ENCODE results near the gene RNF208.

The RNF208 gene

GRCh38 chr9:137171149-137171900 lies 50.7 kb downstream of the RNF208 start:
- H3K36me3 ChIP-seq (ENCODE audit: control insufficient read depth, low read length) = no peaks in the 10 kb centered on the region
- no peaks in the 10 kb centered on the region for H3K9me3 ChIP-seq (ENCODE audit: control insufficient read depth, insufficient read depth, low read length)
- no peak for TF ChIP-seq CTCF (IDR thresholded peaks at IDR 0.05; ENCODE audit: low read depth, low read length, poor library complexity, severe bottlenecking)
- TF ChIP-seq EZH2phosphoT487 (IDR thresholded peaks at IDR 0.05; ENCODE audit: borderline replicate concordance, low read length) = no peak
- H3F3A ChIP-seq (ENCODE audit: control insufficient read depth, insufficient read depth) = peaks cover 5% of the 10 kb centered on the region
- no peak overlapping the region for H3K4me2 ChIP-seq (ENCODE audit: low read length)
- H3K9me2 ChIP-seq (replicated peaks; ENCODE audit: control insufficient read depth, low read length) = no peaks in the 10 kb centered on the region
- no peak overlapping the region for H3K27ac ChIP-seq (ENCODE audit: low read depth, low read length)
- H3K79me2 ChIP-seq (ENCODE audit: control insufficient read depth, low read length) = no peaks in the 10 kb centered on the region
- peaks cover 5% of the 10 kb centered on the region; the same call in 1 of the 2 replicates for H4K20me1 ChIP-seq (ENCODE audit: control insufficient read depth, insufficient read depth, low read depth, low read length)
- H3K4me1 ChIP-seq (ENCODE audit: control insufficient read depth, low read length) = peaks cover 35% of the 10 kb centered on the region
- H3K4me3 ChIP-seq (ENCODE audit: low read length) = no peak overlapping the region
- H3K27me3 ChIP-seq (ENCODE audit: control insufficient read depth, low read length) = peaks cover 44% of the 10 kb centered on the region

- H3K9me2 ChIP-seq (replicated peaks; ENCODE audit: control insufficient read depth, low read length) = no peaks in the 10 kb centered on the region
- H3K4me2 ChIP-seq (ENCODE audit: low read length) = no peak overlapping the region
- H3K79me2 ChIP-seq (ENCODE audit: control insufficient read depth, low read length) = no peaks in the 10 kb centered on the region
- H4K20me1 ChIP-seq (ENCODE audit: control insufficient read depth, insufficient read depth, low read depth, low read length) = peaks cover 1% of the 10 kb centered on the region; the same call in 1 of the 2 replicates
- H3F3A ChIP-seq (ENCODE audit: control insufficient read depth, insufficient read depth) = no peaks in the 10 kb centered on the region
- no peaks in the 10 kb centered on the region for H3K36me3 ChIP-seq (ENCODE audit: control insufficient read depth, low read length)
- no peaks in the 10 kb centered on the region for H3K9me3 ChIP-seq (ENCODE audit: control insufficient read depth, insufficient read depth, low read length)
- H3K27ac ChIP-seq (ENCODE audit: low read depth, low read length) = no peak overlapping the region
- no peak overlapping the region for H3K4me3 ChIP-seq (ENCODE audit: low read length)
- TF ChIP-seq EZH2phosphoT487 (IDR thresholded peaks at IDR 0.05; ENCODE audit: borderline replicate concordance, low read length) (no peak), CTCF (IDR thresholded peaks at IDR 0.05; ENCODE audit: low read depth, low read length, poor library complexity, severe bottlenecking) (no peak)
- H3K4me1 ChIP-seq (ENCODE audit: control insufficient read depth, low read length) = peaks cover 35% of the 10 kb centered on the region
- H3K27me3 ChIP-seq (ENCODE audit: control insufficient read depth, low read length) = peaks cover 45% of the 10 kb centered on the region
Measured at GRCh38 chr9:137170486-137171148, 51.4 kb downstream of the RNF208 start.

All from DOHH2 (cell line).